RWPE2 (cell line): ENCODE results near the gene NEURL1.

ENCODE experiments used
- ATAC-seq: fragments of 200-7000 bp; cut with Tn5 transposase; 3 replicates; pipeline ENCODE4 v1.9.1; 2021; ENCODE audit warnings: low read depth
- DNase-seq: peaks from one replicate; pipeline ENCODE4 v3.0.0-alpha.2; 2020; ENCODE audit warnings: low spot score
- H3K27ac ChIP-seq: fragments of 450-650 bp; 2 replicates; pipeline ENCODE4 v1.5.1; 2017; ENCODE audit warnings: mild to moderate bottlenecking; ENCODE audit not compliant: poor library complexity, severe bottlenecking
- H3K27me3 ChIP-seq: fragments of 250-450 bp; sonication (Bioruptor Pico); 2 replicates; pipeline ENCODE4 v1.5.1; 2021; ENCODE audit warnings: mild to moderate bottlenecking, moderate library complexity; ENCODE audit not compliant: insufficient read depth, poor library complexity, severe bottlenecking
- H3K36me3 ChIP-seq: fragments of 250-450 bp; sonication (Bioruptor Pico); 2 replicates; pipeline ENCODE4 v1.5.1; 2020; ENCODE audit warnings: low read depth, mild to moderate bottlenecking, moderate library complexity
- H3K4me1 ChIP-seq: fragments of 250-450 bp; sonication (Bioruptor Pico); 2 replicates; pipeline ENCODE4 v1.5.1; 2021; ENCODE audit warnings: mild to moderate bottlenecking, moderate library complexity; ENCODE audit not compliant: insufficient read depth, poor library complexity, severe bottlenecking
- H3K4me3 ChIP-seq: fragments of 250-450 bp; sonication (Bioruptor Pico); 2 replicates; pipeline ENCODE4 v1.5.1; 2021; ENCODE audit warnings: mild to moderate bottlenecking, moderate library complexity; ENCODE audit not compliant: severe bottlenecking
- H3K9me3 ChIP-seq: fragments of 250-450 bp; sonication (Bioruptor Pico); 2 replicates; pipeline ENCODE4 v1.5.1; 2021; ENCODE audit warnings: mild to moderate bottlenecking, moderate library complexity; ENCODE audit not compliant: severe bottlenecking
- CTCF ChIP-seq: fragments of 450-650 bp; IDR thresholded peaks from one replicate; pipeline ENCODE4 v1.5.1; 2017; ENCODE audit warnings: mild to moderate bottlenecking, moderate library complexity; ENCODE audit not compliant: poor library complexity, severe bottlenecking

The NEURL1 gene

DNA sequence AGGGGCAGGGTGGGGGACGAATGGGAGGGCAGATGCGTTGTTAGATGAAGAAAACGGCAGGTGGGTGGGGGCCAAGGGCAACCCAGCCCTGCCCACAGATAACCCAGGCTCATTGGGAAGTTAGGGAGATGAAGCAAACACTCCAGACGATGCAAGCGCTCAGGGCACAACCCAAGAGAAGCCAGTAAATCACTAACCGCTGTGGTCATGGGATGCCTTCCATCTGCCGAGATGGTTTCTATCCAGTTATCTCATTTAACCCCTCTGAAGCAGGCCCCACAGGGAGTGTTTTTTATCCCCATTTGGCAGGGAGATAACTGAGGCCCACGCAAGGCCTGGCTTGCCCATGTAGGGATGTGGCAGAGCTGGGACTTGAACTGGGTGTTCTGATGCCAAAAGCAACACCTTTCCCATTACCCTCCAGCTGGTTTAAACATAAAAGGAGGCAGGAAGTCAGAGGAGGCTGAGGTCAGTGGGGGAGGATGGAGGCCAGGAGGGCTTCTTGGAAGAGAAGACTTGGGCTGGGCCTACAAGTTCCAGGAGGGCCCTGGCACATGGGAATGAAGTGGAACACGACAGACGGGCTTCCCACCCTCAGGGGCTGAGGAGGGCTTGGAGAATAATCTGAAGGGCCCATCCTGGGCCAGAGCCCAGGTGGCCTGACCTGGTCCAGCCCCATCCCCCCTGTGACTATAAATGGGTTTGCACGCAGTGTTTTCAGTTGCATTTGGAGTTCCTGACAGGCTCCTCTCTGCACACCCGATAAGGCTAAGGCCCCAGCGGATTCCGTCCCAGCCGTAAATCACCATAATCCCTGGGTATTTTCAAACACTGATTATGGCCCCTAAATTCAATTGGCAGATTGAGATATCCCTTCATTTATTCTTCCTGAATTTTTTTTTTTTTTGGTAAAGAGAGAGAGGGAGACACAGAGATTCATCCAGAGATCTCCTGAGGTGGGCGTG lies 80.9 kb downstream of the NEURL1 start:
- no peaks in the 10 kb centered on the region for H3K36me3 ChIP-seq
- H3K9me3 ChIP-seq, result no peaks in the 10 kb centered on the region
- no peak overlapping the region for H3K27ac ChIP-seq
- H3K4me3 ChIP-seq, result no peak overlapping the region
- no peak for DNase-seq
- no peak for TF ChIP-seq CTCF
- no peaks in the 10 kb centered on the region for H3K27me3 ChIP-seq
- no peaks in the 10 kb centered on the region for H3K4me1 ChIP-seq
- no peak for ATAC-seq

DNA sequence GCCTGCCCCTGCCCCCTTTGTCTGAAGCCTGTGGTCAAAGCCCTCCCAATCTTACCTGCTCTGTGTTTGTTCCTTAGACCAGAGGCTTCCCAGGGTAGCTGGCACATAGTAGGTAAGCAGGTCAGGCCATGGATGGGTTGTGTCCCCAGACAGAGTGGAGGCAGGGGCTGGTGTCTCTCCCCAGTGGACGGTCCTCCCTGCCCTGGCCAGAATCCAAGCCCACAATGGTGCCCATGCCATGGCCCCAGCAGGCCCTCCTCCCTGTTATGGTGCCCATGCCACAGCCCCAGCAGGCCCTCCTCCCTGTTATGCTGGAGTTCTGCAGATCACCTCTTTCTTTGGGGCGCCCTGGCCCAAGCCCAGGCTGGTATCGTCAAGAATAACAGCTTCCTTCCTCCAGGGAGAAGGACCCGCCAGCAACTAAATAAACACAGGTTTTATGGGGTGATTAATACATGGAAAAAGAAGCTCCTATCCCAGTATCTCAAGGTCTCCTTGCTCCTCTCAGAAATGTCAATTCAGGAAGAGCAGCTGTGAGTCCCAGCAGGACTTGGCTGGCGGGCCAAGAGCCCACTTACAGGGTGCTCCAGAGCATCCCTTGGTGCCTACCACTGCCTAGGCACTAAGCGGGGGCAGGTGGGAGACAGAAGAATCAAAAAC lies 82.0 kb downstream of the NEURL1 start:
- Histone ChIP-seq H3K4me1 (no peaks in the 10 kb centered on the region), H3K27ac (no peak overlapping the region), H3K4me3 (no peak overlapping the region), H3K9me3 (no peaks in the 10 kb centered on the region), H3K36me3 (no peaks in the 10 kb centered on the region), H3K27me3 (no peaks in the 10 kb centered on the region)
- DNase-seq (no peak), ATAC-seq (no peak)
- no peak for TF ChIP-seq CTCF

DNA sequence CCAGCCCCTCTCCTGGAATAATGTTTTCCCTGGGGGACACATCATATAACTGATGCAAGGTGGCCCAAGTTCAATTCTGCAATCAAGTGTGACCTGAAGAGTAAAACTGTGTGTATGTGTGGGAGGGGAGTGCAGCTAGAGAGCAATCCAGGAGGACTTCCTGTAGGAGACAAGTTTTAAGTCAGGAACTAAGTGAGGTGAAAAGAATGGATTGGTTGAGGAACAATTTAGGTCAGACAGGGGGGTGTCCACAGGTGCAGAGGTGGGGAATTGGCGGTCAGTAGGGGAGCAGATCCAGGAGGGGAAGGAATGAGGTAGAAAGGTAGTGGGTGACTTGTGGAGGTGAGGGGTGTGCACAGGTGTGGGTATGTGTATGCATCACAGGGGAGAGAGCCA lies 82.6 kb downstream of the NEURL1 start:
- no peak for TF ChIP-seq CTCF
- DNase-seq (no peak), ATAC-seq (no peak)
- Histone ChIP-seq H3K9me3 (no peaks in the 10 kb centered on the region), H3K4me3 (no peak overlapping the region), H3K27me3 (no peaks in the 10 kb centered on the region), H3K27ac (no peak overlapping the region), H3K36me3 (no peaks in the 10 kb centered on the region), H3K4me1 (no peaks in the 10 kb centered on the region)

GRCh38 chr10:103576862-103577261 lies 83.4 kb downstream of the NEURL1 start:
- H3K4me1 ChIP-seq, result no peaks in the 10 kb centered on the region
- H3K9me3 ChIP-seq, result no peaks in the 10 kb centered on the region
- ATAC-seq (no peak), DNase-seq (no peak)
- no peak overlapping the region for H3K27ac ChIP-seq
- no peak overlapping the region for H3K4me3 ChIP-seq
- H3K36me3 ChIP-seq, result no peaks in the 10 kb centered on the region
- no peak for TF ChIP-seq CTCF
- no peaks in the 10 kb centered on the region for H3K27me3 ChIP-seq
